CD4-positive, alpha-beta T cell (primary cell): Measurements from ENCODE around the gene OLFML2A. TPM values are rescaled to one million over a fixed set of nuclear protein-coding genes. Genes with fewer than 3 reads are reported as not detected.

ENCODE experiments used
- ATAC-seq: fragments of 200-7000 bp; cut with Tn5 transposase; one replicate; pipeline ENCODE4 v1.10.0; 2022; ENCODE audit warnings: mild to moderate bottlenecking; ENCODE audit not compliant: poor library complexity
- CTCF ChIA-PET: fragments of 350-600 bp; sonication (Branson Sonifier 250); formaldehyde crosslinking; loops from one replicate; lab custom pipeline; 2021; ENCODE audit warnings: antibody characterized with exemption, inconsistent platforms; lab: Charles Lee
- POLR2A ChIA-PET: fragments of 350-600 bp; sonication (Branson Sonifier 250); formaldehyde crosslinking; loops from one replicate; lab custom pipeline; 2021; ENCODE audit warnings: antibody characterized with exemption, inconsistent platforms; lab: Charles Lee
- DNase-seq, 14 experiments: peaks; one replicate each; pipeline ENCODE4 v3.0.0-alpha.2; 2013 to 2020; ENCODE audit warnings: mixed read lengths in 2 of 14
- H3K27ac ChIP-seq, 2 donors: one replicate each; pipeline versions ENCODE4 v1.5.1 to v1.7.0; 2013; ENCODE audit warnings: low read length in 2 of 2, low read depth in 1 of 2, mild to moderate bottlenecking in 1 of 2
- H3K27me3 ChIP-seq, 2 experiments: 1 replicate in 1 of 2; 2 replicates in 1 of 2; pipeline versions ENCODE4 v1.6.1 to v1.7.0; 2013; ENCODE audit warnings: low read length in 2 of 2, control low read depth in 1 of 2, mild to moderate bottlenecking in 1 of 2, moderate library complexity in 1 of 2; ENCODE audit not compliant: insufficient read depth in 2 of 2, control insufficient read depth in 1 of 2
- H3K36me3 ChIP-seq: one replicate; pipeline ENCODE4 v1.6.1; 2013; ENCODE audit warnings: low read length, control low read depth; ENCODE audit not compliant: insufficient read depth
- H3K4me1 ChIP-seq: one replicate; pipeline ENCODE4 v1.6.1; 2013; ENCODE audit warnings: low read length, control low read depth; ENCODE audit not compliant: insufficient read depth
- H3K4me3 ChIP-seq: one replicate; pipeline ENCODE4 v1.5.1; 2013; ENCODE audit warnings: mild to moderate bottlenecking, low read length, moderate library complexity
- H3K9me3 ChIP-seq, 2 experiments: 1 replicate in 1 of 2; 2 replicates in 1 of 2; pipeline versions ENCODE4 v1.6.1 to v1.7.0; 2013; ENCODE audit warnings: low read length in 2 of 2, mild to moderate bottlenecking in 2 of 2, control low read depth in 1 of 2, moderate library complexity in 1 of 2; ENCODE audit not compliant: control insufficient read depth in 1 of 2, insufficient read depth in 1 of 2
- H3K27ac Mint-ChIP-seq: one replicate; pipeline ENCODE4 v1.8.0; 2020; ENCODE audit warnings: mixed read lengths
- H3K27me3 Mint-ChIP-seq: one replicate; pipeline ENCODE4 v1.8.0; 2021; ENCODE audit warnings: mixed read lengths
- H3K36me3 Mint-ChIP-seq: one replicate; pipeline ENCODE4 v1.8.0; 2021; ENCODE audit warnings: low read depth, mixed read lengths
- H3K4me1 Mint-ChIP-seq: one replicate; pipeline ENCODE4 v1.8.0; 2021; ENCODE audit warnings: low read depth, mixed read lengths
- H3K4me3 Mint-ChIP-seq: one replicate; pipeline ENCODE4 v1.8.0; 2020; ENCODE audit warnings: mild to moderate bottlenecking, mixed read lengths
- H3K9me3 Mint-ChIP-seq: one replicate; pipeline ENCODE4 v1.8.0; 2020; ENCODE audit warnings: mixed read lengths
- CTCF ChIP-seq: fragments of 200-600 bp; IDR thresholded peaks from one replicate; pipeline ENCODE4 v1.8.0; 2022; ENCODE audit warnings: antibody characterized with exemption, mild to moderate bottlenecking
- intact Hi-C, 2 experiments: fragments of 100-400 bp; cut with DNase I in 1 of 2; cut with micrococcal nuclease in 1 of 2; formaldehyde crosslinking; loops; one replicate each; pipeline versions ENCODE4 v1.15.1 to v1.9.0; 2023 to 2025; cut with DNase I, micrococcal nuclease
- polyA plus RNA-seq, 2 donors: library from polyadenylated mRNA; unstranded; fragments of 120-200 nt; gene quantifications; one replicate each; pipeline ENCODE4 v1.2.1, GENCODE V29; 2013
- total RNA-seq, 174 experiments: library from RNA in 2 of 174; stranded (reverse) in 2 of 174; gene quantifications; one replicate each; pipeline ENCODE4 v1.2.3 and lab custom pipeline; 2021 to 2026

The OLFML2A gene
- not detected for total RNA-seq
- polyA plus RNA-seq (2013, experiment 1 of 2) = 0.03 TPM
- polyA plus RNA-seq (2013, experiment 2 of 2) = 3.7 TPM
- 0 to 0.22 (median 0) reads per million in 172 experiments for total RNA-seq (lab: John Stamatoyannopoulos, UW)

GRCh38 chr9:124776954-124777648 is at the start of gene OLFML2A:
Gene OLFML2A, plus strand, starts transcription at chr9:124777133. Its CDS starts 138 bp downstream, at chr9:124777271.
- DNase-seq (peak in 6 of 14 experiments; percentile 7 to 58 (median 28)), ATAC-seq (peak; percentile 34)
- Histone ChIP-seq H3K4me3 (no peak within 1 kb of the TSS), H3K9me3 (peaks cover 0 to 4% of the 10 kb centered on the region in 2 experiments), H3K4me1 (peaks cover 17% of the 10 kb centered on the region), H3K36me3 (no peaks in the 10 kb centered on the region), H3K27me3 (peaks cover 30 to 44% of the 10 kb centered on the region in 2 experiments), H3K27ac (no peak within 1 kb of the TSS)
- H3K27ac Mint-ChIP-seq = no peak within 1 kb of the TSS
- ChIA-PET CTCF (interaction anchor here (9.2 kb wide), 1 partner anchor 77 kb away, joined by 106 read pairs; the partner anchor contains the start of gene WDR38), POLR2A (no interaction called here)
- H3K4me3 Mint-ChIP-seq = peak within 1 kb of the TSS; percentile 62
- intact Hi-C loops = no loop called here
- peaks cover 19% of the 10 kb centered on the region for H3K4me1 Mint-ChIP-seq
- no peak for TF ChIP-seq CTCF
- no peaks in the 10 kb centered on the region for H3K9me3 Mint-ChIP-seq
- H3K27me3 Mint-ChIP-seq = peaks cover 50% of the 10 kb centered on the region
- no peaks in the 10 kb centered on the region for H3K36me3 Mint-ChIP-seq

DNA sequence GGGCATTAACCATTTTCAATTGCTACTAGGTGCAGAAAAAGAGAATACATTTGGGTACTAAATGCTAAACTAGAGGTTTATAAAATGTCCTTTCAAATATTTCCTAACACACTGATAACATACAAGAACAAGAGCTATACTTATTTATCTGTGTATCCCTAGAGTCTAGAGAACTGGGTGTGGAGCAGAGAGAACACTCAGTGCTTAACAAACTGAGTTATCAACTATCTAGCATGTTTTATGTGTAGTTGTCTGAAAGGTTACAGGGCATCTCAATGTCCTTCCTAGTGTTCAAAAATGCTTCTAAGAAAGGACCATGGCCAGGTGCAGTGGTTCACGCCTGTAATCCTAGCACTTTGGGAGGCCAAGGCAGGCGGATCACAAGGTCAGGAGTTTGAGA is 46.2 kb upstream of the OLFML2A start:
- CTCF ChIA-PET = no interaction called here

More for the DNA sequence above, 46.2 kb upstream of the OLFML2A start:
- TF ChIP-seq CTCF = no peak
- Histone ChIP-seq H3K9me3 (no peaks in the 10 kb centered on the region), H3K27ac (no peak overlapping the region), H3K4me3 (no peak overlapping the region), H3K36me3 (no peaks in the 10 kb centered on the region), H3K27me3 (peaks cover 0 to 4% of the 10 kb centered on the region in 2 experiments), H3K4me1 (no peaks in the 10 kb centered on the region)
- H3K4me3 Mint-ChIP-seq = no peak overlapping the region
- DNase-seq = no peak
- no peaks in the 10 kb centered on the region for H3K4me1 Mint-ChIP-seq
- no peaks in the 10 kb centered on the region for H3K36me3 Mint-ChIP-seq
- no peak for ATAC-seq
- H3K27me3 Mint-ChIP-seq = peaks cover 9% of the 10 kb centered on the region
- H3K27ac Mint-ChIP-seq = no peak overlapping the region
- POLR2A ChIA-PET = no interaction called here
- intact Hi-C loops = no loop called here
- no peaks in the 10 kb centered on the region for H3K9me3 Mint-ChIP-seq
